Stimulated activated CD8-positive, alpha-beta memory T cell treated with anti-CD3 and anti-CD28 coated beads, Interleukin-2, amount 100 ng/mL, for 48 hours (primary cell): ENCODE measurements around the gene ACVR2A.

Experiments
- DNase-seq, 2 donors: peaks; one replicate each; pipeline ENCODE4 v3.0.0-alpha.2; 2020; ENCODE audit warnings: low read depth in 2 of 2

Gene ACVR2A

GRCh38 chr2:147924647-147925046 lies 79.8 kb downstream of the ACVR2A start:
- no peak for DNase-seq

GRCh38 chr2:147925886-147926285 lies 81.1 kb downstream of the ACVR2A start:
- no peak for DNase-seq

- no peak for DNase-seq
Measured at GRCh38 chr2:147927053-147927588, 82.3 kb downstream of the ACVR2A start.

- no peak for DNase-seq
Measured at GRCh38 chr2:147933931-147934330, 89.1 kb downstream of the ACVR2A start.

GRCh38 chr2:147934881-147935620 lies 90.2 kb downstream of the ACVR2A start:
- DNase-seq = no peak

GRCh38 chr2:147937744-147938349 lies 93.0 kb downstream of the ACVR2A start:
- DNase-seq = no peak

GRCh38 chr2:147939313-147939712 lies 94.5 kb downstream of the ACVR2A start:
- DNase-seq = no peak

- DNase-seq = no peak
Measured at GRCh38 chr2:147945660-147946059, 100.8 kb downstream of the ACVR2A start.

GRCh38 chr2:147952118-147952517 lies 107.3 kb downstream of the ACVR2A start:
- no peak for DNase-seq

- no peak for DNase-seq
Measured at GRCh38 chr2:147968571-147968970, 123.7 kb downstream of the ACVR2A start.

- no peak for DNase-seq
Measured at GRCh38 chr2:147976102-147976501, 131.3 kb downstream of the ACVR2A start.

GRCh38 chr2:147977679-147978078 lies 132.8 kb downstream of the ACVR2A start:
- DNase-seq = no peak
